Measurements from ENCODE around the gene FHL3.

FHL3 gene

GRCh38 chr1:37947364-37947763, 58.0 kb downstream of the FHL3 start:
- no peak for DNase-seq (ENCODE audit: low read depth in 2 of 2, low spot score in 1 of 2)
